ENCODE measurements around the gene PXT1. TPM values are rescaled to one million over a fixed set of nuclear protein-coding genes. Genes with fewer than 3 reads are reported as not detected.

The PXT1 gene
- total and polyA plus RNA-seq, 2 donors (not counting 1 experiment from before 2014, with no cell fraction given) = 0.52 TPM; not detected in 1

- intact Hi-C loops (cut with micrococcal nuclease) = loop anchor here (1.0 to 5.0 kb wide), 4 partner anchors 19 to 235 kb away; partner anchors contain the start of genes CDKN1A, SRSF3 and STK38
- peak overlapping the region; percentile 76 for H3K4me2 ChIP-seq (replicated peaks; ENCODE audit: low read depth, low read length, poor library complexity, severe bottlenecking)
- Mint-ChIP-seq H3K4me3 (peak overlapping the region; percentile 98), H3K9me3 (ENCODE audit: insufficient read depth) (no peaks in the 10 kb centered on the region), H3K27ac (peak overlapping the region; percentile 96), H3K4me1 (peaks cover 34% of the 10 kb centered on the region), H3K27me3 (no peaks in the 10 kb centered on the region)
- WGBS (ENCODE audit: insufficient coverage) = 67% methylated on average over 3 of the region's 12 CpGs
- no peaks in the 10 kb centered on the region for H3K27me3 ChIP-seq (replicated peaks in 1 of 4; ENCODE audit: control extremely low read depth in 1 of 4, control insufficient read depth in 3 of 4, insufficient read depth in 4 of 4, low read length in 3 of 4)
- H3K27ac ChIP-seq (ENCODE audit: low read length in 2 of 2) = peak overlapping the region; percentile 25 to 91
- H3K9me3 ChIP-seq (ENCODE audit: control extremely low read depth in 1 of 3, control insufficient read depth in 2 of 3, insufficient read depth in 1 of 3, low read length in 2 of 3) = no peaks in the 10 kb centered on the region
- ChIA-PET POLR2A (no interaction called here), CTCF (interaction anchor here (0.7 kb wide), 1 partner anchor 14 kb away, joined by 3 read pairs; no protein-coding TSS in a partner anchor)
- no peak for TF ChIP-seq CTCF (IDR thresholded peaks at IDR 0.05)
- TF ChIP-seq EZH2 (IDR thresholded peaks at IDR 0.05; ENCODE audit: borderline replicate concordance, insufficient read depth, low read depth, low read length, poor library complexity, severe bottlenecking) = no peak
- H3K36me3 ChIP-seq (replicated peaks in 1 of 2; ENCODE audit: control extremely low read depth in 1 of 2, control insufficient read depth in 1 of 2, extremely low read depth in 1 of 2, insufficient read depth in 2 of 2, low read length in 1 of 2) = no peaks in the 10 kb centered on the region
- ATAC-seq (ENCODE audit: low read depth) = no peak
- peak overlapping the region; percentile 80 to 97 (median 89) for H3K4me3 ChIP-seq (ENCODE audit: control extremely low read depth in 1 of 5, extremely low read depth in 1 of 5, insufficient read depth in 1 of 5, low read depth in 2 of 5, low read length in 4 of 5)
- peaks cover 24 to 26% of the 10 kb centered on the region in 2 donors for H3K4me1 ChIP-seq (ENCODE audit: control insufficient read depth in 2 of 2, insufficient read depth in 2 of 2, low read length in 2 of 2)
- H4K20me1 ChIP-seq (ENCODE audit: control insufficient read depth, insufficient read depth, low read length, poor library complexity, severe bottlenecking) = peaks cover 9% of the 10 kb centered on the region
- no peak for DNase-seq
- H3K79me2 ChIP-seq (ENCODE audit: control insufficient read depth, insufficient read depth, low read length) = peaks cover 51% of the 10 kb centered on the region
- H3K9ac ChIP-seq (ENCODE audit: low read length) = peak overlapping the region; percentile 88
- peak overlapping the region; percentile 97 for H2AFZ ChIP-seq (ENCODE audit: insufficient read depth, low read depth, low read length, poor library complexity, severe bottlenecking)
These were observed 467 bp downstream of the PXT1 start for GRCh38 chr6:36442103-36442670.

- intact Hi-C loops (cut with micrococcal nuclease) = loop anchor here (5.0 kb wide), 1 partner anchor 236 kb away; the partner anchor contains the start of gene CDKN1A
- Histone ChIP-seq H3K79me2 (ENCODE audit: control insufficient read depth, insufficient read depth, low read length) (peaks cover 43% of the 10 kb centered on the region), H3K4me2 (replicated peaks; ENCODE audit: low read depth, low read length, poor library complexity, severe bottlenecking) (peak overlapping the region; percentile 45), H2AFZ (ENCODE audit: insufficient read depth, low read depth, low read length, poor library complexity, severe bottlenecking) (peak overlapping the region; percentile 78), H3K4me1 (ENCODE audit: control insufficient read depth in 2 of 2, insufficient read depth in 2 of 2, low read length in 2 of 2) (peaks cover 24 to 26% of the 10 kb centered on the region in 2 donors), H4K20me1 (ENCODE audit: control insufficient read depth, insufficient read depth, low read length, poor library complexity, severe bottlenecking) (peaks cover 9% of the 10 kb centered on the region), H3K36me3 (replicated peaks in 1 of 2; ENCODE audit: control extremely low read depth in 1 of 2, control insufficient read depth in 1 of 2, extremely low read depth in 1 of 2, insufficient read depth in 2 of 2, low read length in 1 of 2) (no peaks in the 10 kb centered on the region), H3K9ac (ENCODE audit: low read length) (peak overlapping the region; percentile 25), H3K27ac (ENCODE audit: low read length in 2 of 2) (peak overlapping the region in 1 of 2 donors; percentile 52), H3K9me3 (ENCODE audit: control extremely low read depth in 1 of 3, control insufficient read depth in 2 of 3, insufficient read depth in 1 of 3, low read length in 2 of 3) (no peaks in the 10 kb centered on the region), H3K4me3 (ENCODE audit: control extremely low read depth in 1 of 5, extremely low read depth in 1 of 5, insufficient read depth in 1 of 5, low read depth in 2 of 5, low read length in 4 of 5) (no peak overlapping the region), H3K27me3 (replicated peaks in 1 of 4; ENCODE audit: control extremely low read depth in 1 of 4, control insufficient read depth in 3 of 4, insufficient read depth in 4 of 4, low read length in 3 of 4) (no peaks in the 10 kb centered on the region)
- POLR2A ChIA-PET = interaction anchor here (0.5 to 0.6 kb wide), 3 partner anchors 8 to 89 kb away, joined by 3 read pairs; no protein-coding TSS in a partner anchor
- H3K27me3 Mint-ChIP-seq = no peaks in the 10 kb centered on the region
- DNase-seq = peak; percentile 65
- H3K9me3 Mint-ChIP-seq (ENCODE audit: insufficient read depth) = no peaks in the 10 kb centered on the region
- H3K4me1 Mint-ChIP-seq = peaks cover 35% of the 10 kb centered on the region
- CTCF ChIA-PET = interaction anchor here (0.6 to 1.4 kb wide), 3 partner anchors 13 to 317 kb away, joined by 3 to 6 read pairs (median 4); no protein-coding TSS in a partner anchor
- WGBS (ENCODE audit: insufficient coverage) = 7% methylated on average over 5 of the region's 8 CpGs
- ATAC-seq (ENCODE audit: low read depth) = peak; percentile 48
- TF ChIP-seq CTCF (IDR thresholded peaks at IDR 0.05) = no peak
- TF ChIP-seq EZH2 (IDR thresholded peaks at IDR 0.05; ENCODE audit: borderline replicate concordance, insufficient read depth, low read depth, low read length, poor library complexity, severe bottlenecking) = no peak
- H3K4me3 Mint-ChIP-seq = peak overlapping the region; percentile 85
- H3K27ac Mint-ChIP-seq = peak overlapping the region; percentile 90
These were observed 1.3 kb downstream of the PXT1 start for GRCh38 chr6:36441307-36441894.
